SK-N-MC (cell line): ENCODE results near the gene NBEA.
"Not testable (repeated sequence)": the region's sequence is repeated elsewhere in the genome, so short reads cannot be mapped to it uniquely, and the experiment has no call there.

Experiments
- DNase-seq: peaks from one replicate; pipeline ENCODE4 v3.0.0-alpha.2; 2011; ENCODE audit warnings: low read depth, low spot score
- H3K27ac ChIP-seq: fragments of 200-600 bp; sonication (generic); 2 replicates; pipeline ENCODE4 v1.5.1; 2016; ENCODE audit warnings: mixed run types
- H3K36me3 ChIP-seq: fragments of 200-600 bp; sonication (generic); 2 replicates; pipeline ENCODE4 v1.6.1; 2017; ENCODE audit warnings: antibody characterized with exemption, low read length, mixed read lengths; ENCODE audit not compliant: insufficient read depth
- H3K4me3 ChIP-seq: fragments of 200-600 bp; sonication (generic); 2 replicates; pipeline ENCODE4 v1.5.1; 2016
- H3K9ac ChIP-seq: fragments of 200-600 bp; sonication (generic); 2 replicates; pipeline ENCODE4 v1.8.0; 2017; ENCODE audit warnings: mixed run types, mixed read lengths; ENCODE audit not compliant: insufficient read length
- H3K9me3 ChIP-seq: fragments of 200-600 bp; sonication (generic); 2 replicates; pipeline ENCODE4 v1.6.1; 2017; ENCODE audit warnings: low read depth, mild to moderate bottlenecking, antibody characterized with exemption, low read length, moderate library complexity, mixed read lengths
- EZH2 ChIP-seq: fragments of 200-600 bp; sonication (generic); IDR thresholded peaks from one replicate; pipeline ENCODE4 v1.6.1; 2017; ENCODE audit warnings: antibody characterized with exemption
- FOXP2 ChIP-seq: optimal IDR thresholded peaks from 2 replicates; pipeline ENCODE3; 2011; ENCODE audit warnings: mild to moderate bottlenecking, moderate library complexity; ENCODE audit not compliant: insufficient read depth; ENCODE audit errors: extremely low read length, control extremely low read depth
- POLR2AphosphoS5 ChIP-seq: IDR thresholded peaks from 2 replicates; pipeline ENCODE4 v1.6.1; 2012; ENCODE audit warnings: mild to moderate bottlenecking, low read depth, low read length, borderline replicate concordance

Gene NBEA

GRCh38 chr13:34914416-34914815, 27.7 kb upstream of the NBEA start:
- no peak for TF ChIP-seq EZH2
- no peak for TF ChIP-seq POLR2AphosphoS5
- no peak for TF ChIP-seq FOXP2
- Histone ChIP-seq H3K27ac (no peak overlapping the region), H3K9ac (no peak overlapping the region), H3K36me3 (no peaks in the 10 kb centered on the region), H3K9me3 (no peaks in the 10 kb centered on the region), H3K4me3 (no peak overlapping the region)
- no peak for DNase-seq

- H3K36me3 ChIP-seq = no peaks in the 10 kb centered on the region
- H3K4me3 ChIP-seq = no peak overlapping the region
- peak; percentile 20 for DNase-seq
- H3K27ac ChIP-seq = no peak overlapping the region
- no peak overlapping the region for H3K9ac ChIP-seq
- TF ChIP-seq POLR2AphosphoS5 (no peak), EZH2 (no peak), FOXP2 (no peak)
- H3K9me3 ChIP-seq = no peaks in the 10 kb centered on the region
These were observed 15.6 kb upstream of the NBEA start for GRCh38 chr13:34926508-34926907.

- H3K27ac ChIP-seq, H3K36me3 ChIP-seq, H3K4me3 ChIP-seq, DNase-seq, H3K9me3 ChIP-seq, H3K9ac ChIP-seq: not testable (repeated sequence)
These were observed 13.4 kb upstream of the NBEA start for GRCh38 chr13:34928676-34929075.

GRCh38 chr13:34931572-34931971, 10.5 kb upstream of the NBEA start:
- Histone ChIP-seq H3K4me3 (no peak overlapping the region), H3K36me3 (no peaks in the 10 kb centered on the region), H3K9ac (no peak overlapping the region), H3K9me3 (no peaks in the 10 kb centered on the region), H3K27ac (no peak overlapping the region)
- no peak for DNase-seq
- no peak for TF ChIP-seq POLR2AphosphoS5

GRCh38 chr13:34933349-34933748, 8.7 kb upstream of the NBEA start:
- Histone ChIP-seq H3K27ac (no peak overlapping the region), H3K36me3 (no peaks in the 10 kb centered on the region), H3K9me3 (no peaks in the 10 kb centered on the region), H3K9ac (no peak overlapping the region), H3K4me3 (no peak overlapping the region)
- DNase-seq = no peak
- TF ChIP-seq EZH2 (no peak), FOXP2 (no peak), POLR2AphosphoS5 (no peak)

- H3K27ac ChIP-seq = no peak overlapping the region
- no peak overlapping the region for H3K9ac ChIP-seq
- TF ChIP-seq FOXP2 (no peak), EZH2 (no peak), POLR2AphosphoS5 (no peak)
- H3K9me3 ChIP-seq = no peaks in the 10 kb centered on the region
- no peak for DNase-seq
- no peaks in the 10 kb centered on the region for H3K36me3 ChIP-seq
- H3K4me3 ChIP-seq = no peak overlapping the region
These were observed 8.3 kb upstream of the NBEA start for GRCh38 chr13:34933786-34934185.

GRCh38 chr13:34935841-34936240, 6.2 kb upstream of the NBEA start:
- Histone ChIP-seq H3K9ac (no peak overlapping the region), H3K9me3 (no peaks in the 10 kb centered on the region), H3K27ac (no peak overlapping the region), H3K36me3 (no peaks in the 10 kb centered on the region), H3K4me3 (no peak overlapping the region)
- TF ChIP-seq POLR2AphosphoS5 (no peak), FOXP2 (no peak), EZH2 (no peak)
- no peak for DNase-seq

- DNase-seq = no peak
- no peak overlapping the region for H3K4me3 ChIP-seq
- TF ChIP-seq POLR2AphosphoS5 (no peak), EZH2 (no peak), FOXP2 (no peak)
- no peaks in the 10 kb centered on the region for H3K9me3 ChIP-seq
- H3K9ac ChIP-seq = no peak overlapping the region
- H3K27ac ChIP-seq = no peak overlapping the region
- H3K36me3 ChIP-seq = no peaks in the 10 kb centered on the region
These were observed 2.3 kb upstream of the NBEA start for GRCh38 chr13:34939771-34940170.

- no peaks in the 10 kb centered on the region for H3K36me3 ChIP-seq
- no peaks in the 10 kb centered on the region for H3K9me3 ChIP-seq
- H3K9ac ChIP-seq = no peak overlapping the region
- no peak for DNase-seq
- no peak overlapping the region for H3K27ac ChIP-seq
- peak overlapping the region; percentile 95 for H3K4me3 ChIP-seq
- TF ChIP-seq POLR2AphosphoS5 = no peak
- no peak for TF ChIP-seq EZH2
- TF ChIP-seq FOXP2 = no peak
These were observed 635 bp upstream of the NBEA start for GRCh38 chr13:34941436-34941834.

- Histone ChIP-seq H3K9me3 (no peaks in the 10 kb centered on the region), H3K9ac (peak overlapping the region; percentile 73), H3K27ac (no peak overlapping the region), H3K4me3 (peak overlapping the region; percentile 95), H3K36me3 (no peaks in the 10 kb centered on the region)
- TF ChIP-seq POLR2AphosphoS5 (no peak), FOXP2 (no peak), EZH2 (no peak)
- no peak for DNase-seq
These were observed 814 bp downstream of the NBEA start for GRCh38 chr13:34942732-34943435.
